Sigmoid colon (tissue), 7 donors: ENCODE measurements around the gene REXO2. TPM values are rescaled to one million over a fixed set of nuclear protein-coding genes. Genes with fewer than 3 reads are reported as not detected.

ENCODE experiments used
- DNase-seq: peaks from one replicate; pipeline ENCODE4 v3.0.0-alpha.2; 2019
- H3K27ac ChIP-seq, 4 donors: fragments of 200-600 bp; sonication (generic); one replicate each; pipeline ENCODE4 v1.5.1; 2016 to 2019; ENCODE audit warnings: mild to moderate bottlenecking in 1 of 4
- H3K27me3 ChIP-seq, 3 donors: fragments of 200-600 bp; sonication (generic); one replicate each; pipeline ENCODE4 v1.5.1; 2019; ENCODE audit warnings: mild to moderate bottlenecking in 1 of 3
- H3K36me3 ChIP-seq, 4 donors: fragments of 200-600 bp; sonication (generic); one replicate each; pipeline ENCODE4 v1.5.1; 2016 to 2019
- H3K4me1 ChIP-seq, 4 donors: fragments of 200-600 bp; sonication (generic); one replicate each; pipeline ENCODE4 v1.5.1; 2017 to 2019
- H3K4me3 ChIP-seq, 4 donors: fragments of 200-600 bp; sonication (generic); one replicate each; pipeline ENCODE4 v1.5.1; 2017 to 2019; ENCODE audit warnings: mild to moderate bottlenecking in 2 of 4, moderate library complexity in 1 of 4
- H3K9me3 ChIP-seq, 4 donors: fragments of 200-600 bp in 3 of 4; sonication (generic) in 3 of 4; one replicate each; pipeline versions ENCODE4 v1.5.1 to v1.6.1; 2013 to 2019
- CTCF ChIP-seq, 4 experiments: fragments of 450-650 bp in 3 of 4; fragments of 200-600 bp in 1 of 4; IDR thresholded peaks; one replicate each; pipeline ENCODE4 v1.5.1; 2016 to 2019; ENCODE audit warnings: antibody characterized with exemption in 4 of 4, mild to moderate bottlenecking in 3 of 4, moderate library complexity in 2 of 4
- EP300 ChIP-seq, 4 donors: sonication (generic); formaldehyde crosslinking; IDR thresholded peaks; one replicate each; pipeline ENCODE4 v1.6.1; 2017; ENCODE audit warnings: antibody characterized with exemption in 4 of 4
- POLR2A ChIP-seq, 2 donors: fragments of 450-650 bp; IDR thresholded peaks; one replicate each; pipeline ENCODE4 v1.6.1; 2016; ENCODE audit warnings: antibody characterized with exemption in 2 of 2, mild to moderate bottlenecking in 2 of 2, moderate library complexity in 2 of 2
- POLR2AphosphoS5 ChIP-seq, 4 donors: sonication (generic); formaldehyde crosslinking; IDR thresholded peaks; one replicate each; pipeline ENCODE4 v1.6.1; 2017; ENCODE audit warnings: antibody characterized with exemption in 4 of 4
- WGBS, 2 donors: extraction: QIAGEN DNeasy Blood & Tissue Kit; methylation state at CpG; one replicate each; pipeline ENCODE4 v1.1.7; 2013; 5-methylcytosine and 5-hydroxymethylcytosine counted together
- intact Hi-C: fragments of 100-400 bp; cut with DNase I; formaldehyde crosslinking; loops from one replicate; pipeline ENCODE4 v1.15.1; 2023
- polyA plus RNA-seq, 3 donors: library from polyadenylated mRNA; stranded (reverse); fragments of 200-250 nt; gene quantifications; one replicate each; pipeline ENCODE4 v1.2.3, GENCODE V29; 2013
- total RNA-seq, 4 donors: library from RNA; depleted of rRNA; stranded (reverse); fragments of >200 nt; gene quantifications; one replicate each; pipeline ENCODE4 v1.1.0, GENCODE V29; 2016
- donor health status: healthy with polysubstance abuse.
- donor health status: Bipolar disorder and iron deficiency.
- donor health status: healthy.

Gene REXO2
- total and polyA plus RNA-seq, 7 donors, result 49.7 to 238 (median 158) TPM

- Histone ChIP-seq H3K36me3 (peaks cover 0 to 22% (median 8%) of the 10 kb centered on the region in 4 donors), H3K9me3 (no peaks in the 10 kb centered on the region), H3K4me3 (no peak overlapping the region), H3K27me3 (no peaks in the 10 kb centered on the region), H3K4me1 (peaks cover 2 to 31% (median 18%) of the 10 kb centered on the region in 4 donors), H3K27ac (peak overlapping the region in 2 of 4 donors; percentile 94 to 95)
- DNase-seq, result no peak
- 33 to 74% methylated on average over 2 of the region's 2 CpGs for WGBS, 2 donors
- intact Hi-C loops, result no loop called here
- no peak for TF ChIP-seq POLR2AphosphoS5 (IDR thresholded peaks at IDR 0.05)
- TF ChIP-seq CTCF (IDR thresholded peaks at IDR 0.05), result no peak
- TF ChIP-seq POLR2A (IDR thresholded peaks at IDR 0.05), result no peak
Measured at GRCh38 chr11:114441921-114442320, 2.7 kb downstream of the REXO2 start.

- Histone ChIP-seq H3K4me3 (no peak overlapping the region), H3K27ac (no peak overlapping the region), H3K36me3 (peaks cover 0 to 22% (median 8%) of the 10 kb centered on the region in 4 donors), H3K27me3 (no peaks in the 10 kb centered on the region), H3K4me1 (peaks cover 2 to 34% (median 20%) of the 10 kb centered on the region in 4 donors), H3K9me3 (no peaks in the 10 kb centered on the region)
- 88 to 96% methylated on average over 1 of the region's 1 CpG for WGBS, 2 donors
- DNase-seq, result no peak
- intact Hi-C loops, result no loop called here
- TF ChIP-seq EP300 (IDR thresholded peaks at IDR 0.05) (no peak), CTCF (IDR thresholded peaks at IDR 0.05) (no peak), POLR2A (IDR thresholded peaks at IDR 0.05) (no peak), POLR2AphosphoS5 (IDR thresholded peaks at IDR 0.05) (no peak)
Measured at GRCh38 chr11:114442536-114442935, 3.3 kb downstream of the REXO2 start.

- Histone ChIP-seq H3K4me3 (no peak overlapping the region), H3K27me3 (no peaks in the 10 kb centered on the region), H3K9me3 (no peaks in the 10 kb centered on the region), H3K36me3 (peaks cover 0 to 48% (median 21%) of the 10 kb centered on the region in 4 donors), H3K27ac (peak overlapping the region in 1 of 4 donors; percentile 0), H3K4me1 (peaks cover 2 to 26% (median 22%) of the 10 kb centered on the region in 4 donors)
- intact Hi-C loops, result no loop called here
- no peak for TF ChIP-seq CTCF (IDR thresholded peaks at IDR 0.05)
- no peak for TF ChIP-seq EP300 (IDR thresholded peaks at IDR 0.05)
- TF ChIP-seq POLR2AphosphoS5 (IDR thresholded peaks at IDR 0.05), result no peak
- TF ChIP-seq POLR2A (IDR thresholded peaks at IDR 0.05), result no peak
- no peak for DNase-seq
- WGBS, 2 donors, result 91 to 96% methylated on average over 2 of the region's 2 CpGs
Measured at GRCh38 chr11:114447444-114447843, 8.2 kb downstream of the REXO2 start.

- intact Hi-C loops, result no loop called here
- DNase-seq, result no peak
- Histone ChIP-seq H3K4me1 (peaks cover 2 to 26% (median 20%) of the 10 kb centered on the region in 4 donors), H3K36me3 (peaks cover 0 to 52% (median 24%) of the 10 kb centered on the region in 4 donors), H3K27me3 (no peaks in the 10 kb centered on the region), H3K9me3 (no peaks in the 10 kb centered on the region), H3K4me3 (no peak overlapping the region), H3K27ac (peak overlapping the region in 2 of 4 donors; percentile 0 to 27)
- 62 to 67% methylated on average over 3 of the region's 3 CpGs for WGBS, 2 donors
- no peak for TF ChIP-seq CTCF (IDR thresholded peaks at IDR 0.05)
- TF ChIP-seq POLR2A (IDR thresholded peaks at IDR 0.05), result no peak
- TF ChIP-seq POLR2AphosphoS5 (IDR thresholded peaks at IDR 0.05), result no peak
- TF ChIP-seq EP300 (IDR thresholded peaks at IDR 0.05), result no peak
Measured at GRCh38 chr11:114447892-114448291, 8.6 kb downstream of the REXO2 start.
